Kidney tubule cell (primary cell): ENCODE measurements around the gene ZNF618.

Experiments used
- DNase-seq: peaks from one replicate; pipeline ENCODE4 v3.0.0-alpha.2; 2018; ENCODE audit warnings: low spot score

The ZNF618 gene

DNA sequence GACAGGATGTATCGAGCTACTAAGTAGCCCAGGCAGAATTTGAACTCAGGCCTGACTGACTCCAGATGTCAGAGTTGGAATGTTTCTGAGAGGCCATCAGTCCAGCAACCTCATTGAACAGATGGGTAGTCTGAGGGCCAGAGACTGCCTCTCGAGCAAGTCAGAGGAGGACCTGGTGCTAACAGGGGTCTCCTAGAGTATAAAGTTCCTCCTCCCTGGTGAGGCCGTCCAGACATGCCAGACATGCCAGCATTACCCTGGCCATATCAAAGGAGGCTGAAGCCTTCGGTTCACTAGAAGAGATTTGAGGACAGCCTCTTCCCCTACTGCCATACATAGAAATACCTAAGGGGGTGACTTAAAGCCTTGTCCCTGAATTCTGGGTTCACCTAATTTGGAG, 81.2 kb downstream of the ZNF618 start:
- no peak for DNase-seq

DNA sequence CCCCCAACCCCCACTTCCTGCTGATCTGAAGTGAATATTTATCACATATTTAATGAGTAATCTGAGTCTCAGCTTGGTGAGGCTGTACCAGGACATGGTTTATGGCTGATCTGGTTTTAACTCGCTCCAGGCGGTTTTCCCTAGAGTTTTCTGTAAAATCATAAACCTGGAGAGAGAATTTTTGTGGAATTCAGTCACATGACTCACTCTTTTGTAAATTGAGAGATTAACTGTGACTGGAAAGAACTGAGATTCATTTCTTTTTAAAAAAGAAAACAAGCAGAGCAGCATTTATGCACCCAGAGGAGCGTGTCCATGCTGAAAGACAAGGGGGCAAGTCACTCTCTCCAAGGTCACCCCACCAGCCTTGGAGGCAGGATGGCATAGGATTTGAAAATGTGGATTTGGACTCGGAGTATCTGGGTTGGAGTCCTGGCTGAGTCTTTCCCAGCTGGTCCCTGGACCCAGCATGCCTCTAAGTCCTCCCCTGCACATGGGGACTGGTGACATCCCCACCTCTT, 81.8 kb downstream of the ZNF618 start:
- DNase-seq: peak; percentile 92

DNA sequence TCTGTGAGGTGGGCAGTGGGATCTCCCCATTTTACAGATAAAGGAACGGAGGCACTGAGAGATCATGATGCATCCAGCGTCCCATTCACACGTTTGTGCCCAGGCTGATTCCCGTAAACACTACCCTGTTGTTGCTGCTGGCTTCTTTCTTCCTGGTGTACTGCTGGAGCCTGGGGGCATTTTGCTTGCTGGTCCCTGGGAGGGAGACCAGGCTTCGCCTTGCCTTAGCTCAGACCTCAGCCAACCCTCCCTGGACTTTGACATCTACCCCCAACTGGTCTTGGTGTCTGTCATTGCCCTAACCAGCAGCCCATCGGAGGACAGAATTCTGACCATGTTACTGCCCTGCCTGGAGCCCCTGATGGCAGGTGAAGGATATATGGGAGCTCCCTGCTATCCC, 82.4 kb downstream of the ZNF618 start:
- DNase-seq: peak; percentile 4

DNA sequence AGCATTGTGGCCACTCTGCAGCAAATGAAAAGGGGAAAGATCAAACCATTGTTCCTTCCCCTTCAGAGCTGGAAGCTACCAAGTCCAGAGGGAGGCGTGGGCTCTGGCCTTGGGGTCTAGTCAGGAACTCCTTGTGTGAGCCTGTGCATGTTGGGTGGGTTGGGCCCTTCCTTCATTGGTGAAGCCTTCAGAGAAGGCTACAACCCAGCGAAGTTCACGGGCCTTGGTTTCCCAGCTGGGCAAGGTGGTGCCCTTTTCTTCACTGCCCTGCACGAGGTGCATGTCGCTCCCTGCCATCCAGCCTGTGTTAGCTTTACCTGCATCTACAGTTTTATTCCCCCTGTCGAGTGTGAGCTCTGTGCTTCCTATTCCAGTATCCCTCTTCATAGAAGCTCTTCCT, 84.7 kb downstream of the ZNF618 start:
- no peak for DNase-seq

DNA sequence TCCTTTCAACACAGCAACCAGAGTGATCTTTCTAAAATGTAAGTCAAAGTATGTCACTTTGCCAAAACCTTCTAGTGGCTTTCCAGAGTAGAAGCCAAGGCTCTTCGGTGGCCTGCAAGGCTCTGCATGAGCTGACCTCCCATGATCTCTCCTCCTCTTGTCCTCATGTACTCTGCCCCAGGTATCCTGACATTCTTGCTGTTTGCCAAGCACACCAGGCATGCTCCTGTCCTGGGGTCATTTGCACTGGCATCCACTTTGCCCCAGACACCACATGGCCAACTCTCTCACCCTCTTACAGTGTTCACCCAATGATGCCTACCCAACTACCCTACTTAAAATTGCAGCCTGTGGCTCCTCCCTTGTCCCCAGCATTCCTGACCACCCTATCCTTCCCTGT, 86.3 kb downstream of the ZNF618 start:
- DNase-seq: no peak

DNA sequence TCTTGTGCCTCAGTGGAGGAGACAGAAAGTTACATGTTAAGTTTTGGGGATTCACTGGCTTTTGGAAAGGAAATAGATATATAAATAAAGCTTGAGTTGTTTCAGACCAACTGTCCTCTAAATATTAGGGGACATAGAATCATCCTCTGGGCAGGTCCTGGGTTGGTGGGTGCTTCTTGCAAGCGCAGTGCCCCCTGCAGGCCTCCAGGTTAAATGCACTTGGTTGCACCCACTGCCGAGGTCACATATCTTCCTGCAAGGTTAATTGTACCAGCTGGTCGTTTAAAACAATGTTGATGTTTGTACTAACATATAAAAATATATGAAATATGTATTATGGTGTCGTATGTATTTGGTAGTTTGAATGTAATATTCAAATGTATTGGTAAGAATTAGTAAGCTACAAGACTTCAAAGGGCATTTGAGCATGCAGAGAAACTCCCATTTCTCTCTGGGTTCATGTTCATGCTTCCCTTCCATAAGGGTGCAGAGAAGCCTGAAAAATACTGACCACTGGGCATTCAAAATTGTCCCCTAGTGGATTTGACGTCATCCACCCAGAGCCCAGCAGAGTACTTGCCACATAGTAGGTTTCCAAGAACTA, 87.0 kb downstream of the ZNF618 start:
- peak; percentile 48 for DNase-seq

DNA sequence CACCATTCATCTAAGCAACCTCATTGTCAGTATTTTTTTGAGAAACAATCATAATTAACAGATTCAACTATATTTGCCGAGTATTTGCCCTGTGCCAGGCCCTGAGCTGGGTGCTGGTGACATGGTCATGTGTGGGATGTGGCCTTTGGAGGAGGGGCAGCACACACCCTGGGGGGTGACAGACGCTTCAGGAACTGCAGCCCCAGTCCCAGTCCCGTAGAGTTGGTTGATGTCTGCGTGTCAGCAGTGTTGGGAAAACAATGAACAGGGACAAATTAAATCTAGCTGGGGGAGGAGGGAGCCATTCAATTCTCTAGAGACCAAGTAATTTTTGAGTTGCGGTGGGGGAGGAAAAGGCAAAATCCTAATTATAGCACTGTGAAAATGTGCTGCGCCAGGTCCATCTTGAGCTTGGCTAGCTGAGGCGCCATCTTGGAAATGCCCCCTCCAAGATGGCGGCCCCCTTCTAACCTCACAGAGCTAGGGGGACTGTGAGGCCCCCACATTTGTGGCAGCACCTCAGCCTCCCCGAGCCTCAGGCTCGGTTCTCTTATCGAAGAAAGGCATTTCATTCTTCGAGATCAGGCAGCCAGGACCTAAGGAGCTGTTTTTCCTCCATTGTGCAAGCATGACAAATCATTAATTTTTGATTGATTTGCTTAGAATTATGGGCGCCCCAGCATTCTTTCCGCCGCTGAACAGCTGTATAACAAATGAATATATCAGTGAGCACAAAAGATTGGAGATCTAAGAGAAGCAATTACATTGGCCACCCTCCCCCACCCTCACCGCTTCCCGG, 87.8 kb downstream of the ZNF618 start:
- no peak for DNase-seq

DNA sequence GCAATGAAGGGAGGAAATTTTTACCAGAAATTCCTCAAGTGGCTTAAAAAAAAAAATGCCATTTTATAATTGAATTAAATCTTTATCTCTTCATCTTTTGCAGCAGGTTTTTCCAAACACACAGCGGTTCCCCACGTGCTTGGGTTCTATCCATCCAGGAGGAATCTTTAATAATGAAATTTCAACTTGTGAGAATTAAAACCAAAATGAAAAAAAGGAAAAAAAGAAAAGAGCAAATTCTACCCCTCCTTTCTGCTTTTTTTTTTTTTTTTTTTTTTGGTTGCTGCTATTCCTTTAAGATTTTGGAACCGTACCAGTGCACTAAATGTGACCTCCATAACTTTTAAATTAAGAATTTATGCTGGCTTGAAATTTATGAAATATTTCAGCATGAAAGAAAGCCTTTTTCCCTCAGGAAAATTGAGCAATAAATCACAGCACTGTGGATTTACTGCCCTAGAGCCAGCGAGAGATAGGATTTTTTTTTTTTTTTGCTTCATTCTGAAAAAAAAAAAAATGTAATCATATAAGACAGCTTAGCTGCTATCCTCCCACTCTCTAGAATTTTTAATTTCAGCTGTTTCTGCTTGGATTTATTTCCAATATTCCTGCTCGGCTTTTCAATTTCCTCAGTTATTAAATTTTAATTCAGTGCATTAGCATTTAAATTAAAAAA, 88.5 kb downstream of the ZNF618 start:
- no peak for DNase-seq

DNA sequence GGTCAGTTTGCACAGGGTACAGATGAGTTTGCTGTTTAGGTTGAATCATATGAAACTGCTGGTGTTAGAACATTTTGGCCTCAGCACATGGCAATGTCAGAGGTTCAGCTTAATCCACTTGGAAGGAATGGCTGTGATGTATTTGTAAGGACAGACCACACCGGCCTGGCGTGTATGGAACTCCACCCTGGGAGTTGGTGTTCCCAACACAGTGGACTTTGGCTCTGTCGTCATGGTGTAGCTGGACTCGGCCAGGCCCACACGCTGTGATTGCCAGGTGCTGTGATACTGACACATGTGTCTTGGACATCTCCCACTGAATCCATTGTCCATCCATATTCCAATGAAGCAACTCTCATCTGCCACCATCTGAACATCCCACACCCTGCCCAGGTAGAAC, 90.3 kb downstream of the ZNF618 start:
- no peak for DNase-seq

DNA sequence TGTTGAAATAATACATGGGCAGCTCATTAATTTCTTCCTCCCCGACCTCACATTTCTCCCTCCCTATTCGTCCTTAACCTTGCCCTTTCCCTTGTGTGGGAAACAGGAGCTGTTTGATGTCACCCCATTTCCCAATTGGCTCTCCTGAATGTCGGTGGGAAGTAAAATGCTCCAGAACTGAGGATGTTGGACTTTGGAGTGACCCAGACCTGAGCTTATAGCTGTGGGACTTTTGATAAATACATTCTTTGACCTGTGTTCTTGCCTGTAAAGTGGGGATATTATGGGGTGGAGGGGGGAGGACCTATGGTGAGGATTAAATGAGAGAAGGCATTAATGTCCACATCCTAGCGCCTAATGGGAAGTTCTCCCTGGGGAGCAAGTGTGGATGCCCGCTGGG, 91.3 kb downstream of the ZNF618 start:
- no peak for DNase-seq

DNA sequence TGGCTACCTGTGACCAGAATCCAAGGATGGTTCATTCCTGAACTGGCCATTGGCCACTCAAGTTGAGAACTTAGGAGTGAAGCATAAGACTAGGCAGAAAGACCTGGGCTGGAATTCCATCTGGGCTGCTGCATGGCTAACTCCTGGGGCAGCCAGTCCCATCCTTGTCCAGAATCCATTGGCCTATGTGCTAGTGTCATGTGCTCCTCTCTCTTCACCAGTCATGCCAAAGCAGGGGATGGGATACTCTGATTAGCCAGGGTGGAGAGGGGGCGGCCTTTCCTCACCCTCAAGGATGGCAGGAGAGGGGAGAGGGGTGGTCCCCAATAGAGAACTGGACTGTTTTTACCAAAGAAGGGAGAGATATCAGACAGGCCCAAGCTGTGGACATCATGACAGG, 93.2 kb downstream of the ZNF618 start:
- DNase-seq: no peak

DNA sequence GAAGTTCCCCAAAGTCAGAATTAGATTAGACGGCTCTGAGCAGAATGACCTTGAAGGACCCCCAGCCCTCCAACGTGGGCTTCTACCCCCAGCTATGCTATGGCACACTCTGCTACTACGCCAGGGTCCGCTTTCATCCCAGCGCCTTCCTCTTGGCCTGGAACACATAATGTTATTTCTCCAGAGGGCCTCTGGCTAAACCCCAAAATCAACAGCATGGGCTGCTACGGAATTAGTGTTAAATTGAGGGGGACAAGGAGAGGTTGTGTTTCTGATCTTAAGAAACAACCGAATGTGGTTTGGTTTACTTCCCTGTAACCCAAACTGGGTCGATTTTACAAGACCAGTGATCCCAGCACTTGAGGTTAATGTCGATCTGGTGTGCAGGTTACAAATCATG, 97.1 kb downstream of the ZNF618 start:
- no peak for DNase-seq

DNA sequence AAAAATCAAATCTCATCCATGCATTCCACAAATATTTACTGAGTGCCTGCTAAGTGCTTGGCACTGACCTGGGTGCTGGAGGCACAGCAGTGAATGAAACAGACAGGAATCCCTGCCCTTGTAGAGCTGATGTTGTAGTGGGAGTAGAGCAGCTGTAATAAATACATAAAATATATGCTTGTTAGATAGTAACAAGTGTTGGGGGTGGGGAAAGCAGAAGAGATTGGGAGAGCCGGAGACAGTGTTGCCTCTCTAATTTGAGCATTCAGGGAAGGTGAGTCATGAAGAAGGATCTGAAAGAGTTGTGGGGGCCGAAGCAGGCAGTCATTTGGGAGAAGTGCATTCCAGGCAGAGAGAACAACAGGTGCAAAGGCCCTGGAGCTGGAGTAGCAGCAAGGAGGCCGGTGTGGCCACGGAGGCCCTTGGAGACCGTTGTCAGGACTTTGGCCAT, 97.9 kb downstream of the ZNF618 start:
- peak; percentile 40 for DNase-seq

DNA sequence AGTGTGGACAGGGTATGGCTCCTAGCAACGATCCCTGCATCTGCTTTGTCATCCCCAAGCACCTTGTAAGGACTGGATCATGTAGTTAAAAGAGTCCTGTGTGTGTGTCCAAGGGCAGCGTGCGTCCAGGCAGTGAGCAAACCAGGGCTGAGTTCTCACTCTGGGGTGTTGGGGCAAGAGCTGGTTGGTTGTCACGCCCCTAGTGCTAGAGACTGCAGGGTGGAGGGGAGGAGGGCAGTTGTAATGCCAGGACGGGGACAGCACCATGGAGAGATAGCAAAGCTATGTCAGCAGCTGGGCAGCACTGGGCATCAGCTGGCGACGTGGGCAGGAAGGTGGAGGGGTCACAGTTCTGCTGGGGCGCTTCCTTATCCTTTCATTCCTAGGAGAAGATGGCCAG, 100.8 kb downstream of the ZNF618 start:
- DNase-seq: no peak

DNA sequence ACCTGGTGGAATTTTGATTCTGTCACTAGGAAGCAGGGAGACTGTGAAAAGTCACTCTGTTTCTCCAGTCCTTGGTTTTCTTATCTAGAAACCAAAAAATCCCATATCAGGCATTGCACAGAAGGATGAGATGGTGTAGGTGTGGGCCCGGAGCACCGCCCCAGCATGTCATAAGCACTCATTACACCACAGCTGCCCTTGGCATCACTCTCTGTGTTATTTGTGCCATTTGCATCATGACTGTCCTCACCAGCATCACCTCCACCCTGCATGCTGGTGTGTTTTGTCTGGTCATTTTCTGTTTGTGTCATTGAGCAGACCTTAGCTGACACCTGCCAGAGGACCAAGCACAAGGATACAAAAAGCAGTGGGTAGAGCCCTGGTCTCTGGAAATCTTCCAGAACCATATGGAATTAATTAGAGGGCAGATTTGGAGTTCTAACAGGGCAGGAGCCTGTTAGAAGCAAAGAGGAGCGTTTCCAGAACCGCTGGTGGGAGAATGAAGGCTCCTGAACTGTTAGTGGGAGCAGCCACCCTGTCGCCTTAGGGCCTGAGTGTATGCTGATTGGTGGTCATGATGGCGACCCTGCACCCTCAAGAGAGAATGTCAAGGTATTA, 102.7 kb downstream of the ZNF618 start:
- DNase-seq: no peak

DNA sequence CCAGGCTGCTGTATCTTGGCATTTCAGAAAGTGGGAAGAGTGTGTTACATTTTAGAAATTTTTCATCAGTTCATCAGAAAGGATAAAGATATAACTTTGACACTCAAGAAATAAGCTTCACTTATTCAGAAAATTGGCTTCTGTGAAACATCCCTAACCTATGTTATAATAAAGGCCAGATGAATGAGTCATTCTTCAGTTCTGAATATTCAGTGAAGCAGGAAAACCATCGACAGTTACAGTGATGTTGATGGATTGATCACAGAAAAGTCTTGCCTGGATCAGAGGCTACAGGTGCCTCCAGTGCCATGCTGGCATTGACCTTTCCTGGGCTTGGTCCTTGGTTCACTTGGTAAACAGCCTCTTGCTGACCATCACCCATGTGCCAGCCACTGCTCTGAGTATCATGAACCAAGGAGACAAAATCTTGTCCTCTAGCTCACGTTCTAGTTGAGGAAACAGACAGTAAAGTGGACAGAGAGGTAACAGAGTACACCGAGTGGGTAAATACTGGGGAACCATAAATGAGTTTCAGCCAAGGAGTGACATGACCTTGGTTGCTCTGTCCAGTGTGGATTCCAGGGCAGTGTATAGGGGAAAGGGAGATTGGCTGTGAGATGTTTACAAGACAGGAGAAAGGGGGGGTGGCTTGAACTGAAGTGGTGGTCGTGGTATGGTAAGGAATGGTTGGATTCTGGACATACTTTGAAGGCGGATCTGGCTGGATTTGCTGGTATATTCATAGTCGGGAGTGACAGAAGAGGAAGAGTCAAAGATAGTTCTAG, 103.4 kb downstream of the ZNF618 start:
- DNase-seq: peak; percentile 51

DNA sequence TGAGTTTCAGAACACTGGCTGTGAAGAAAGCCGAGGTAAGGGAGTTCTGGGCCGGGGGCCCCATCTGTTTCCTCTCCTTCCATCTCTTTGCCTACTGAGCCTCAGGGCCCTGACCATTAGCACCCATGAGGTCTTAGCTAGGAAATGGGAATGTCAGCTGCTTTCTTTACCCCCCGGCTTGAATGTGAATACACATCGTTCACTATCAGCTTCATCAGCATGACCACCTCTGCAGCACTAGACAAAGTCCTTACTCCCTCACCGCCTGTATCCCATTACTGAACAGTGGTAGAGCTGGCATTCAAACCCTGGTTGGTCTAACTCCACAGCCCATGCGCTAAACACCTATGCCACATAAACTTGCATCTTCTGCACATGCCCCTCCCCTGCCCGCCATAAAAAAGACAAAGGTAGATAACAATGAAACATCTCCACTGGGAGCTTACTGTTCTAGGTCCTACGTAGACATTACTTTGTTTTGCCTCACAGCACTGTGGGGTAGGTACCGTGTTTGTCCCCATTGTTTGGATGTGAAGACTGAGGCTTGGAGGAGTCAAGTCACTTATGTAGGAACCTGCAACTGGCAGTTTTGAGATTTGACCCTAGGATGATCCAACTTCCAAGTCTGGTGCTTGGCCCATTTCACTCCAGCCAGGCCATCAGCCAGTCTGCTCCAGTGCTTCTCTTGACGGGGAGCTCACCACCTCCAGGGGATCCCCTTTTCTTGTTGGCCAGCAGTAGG, 108.7 kb downstream of the ZNF618 start:
- DNase-seq: no peak

DNA sequence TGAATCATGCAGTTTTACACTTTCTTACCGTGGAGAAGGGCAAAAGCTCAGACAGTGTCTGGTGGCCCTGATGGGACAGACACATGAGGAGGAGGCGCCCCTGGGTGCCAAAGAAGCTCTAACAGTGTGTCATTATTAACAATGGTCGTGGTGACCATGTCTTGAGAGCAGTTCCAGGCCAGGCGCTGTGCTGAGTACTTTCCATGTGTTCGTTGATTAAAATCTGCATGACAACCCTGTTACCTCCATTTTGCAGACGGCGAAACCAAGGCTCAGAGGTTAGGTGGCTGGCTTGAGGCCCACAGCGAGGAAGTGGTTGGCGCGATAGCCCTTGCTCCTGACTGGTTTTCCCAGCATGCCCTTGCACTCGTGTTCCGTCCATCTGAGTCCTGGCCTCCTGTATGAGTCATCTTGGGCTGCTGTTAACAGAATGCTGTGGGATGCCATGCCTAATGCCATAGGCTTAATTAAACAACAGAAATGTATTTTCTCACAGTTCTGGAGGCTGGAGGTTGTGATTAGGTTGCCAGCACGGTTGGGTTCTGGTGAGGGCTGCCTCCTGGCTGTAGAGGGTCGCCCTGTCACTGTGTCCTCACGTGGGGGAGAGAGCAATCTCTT, 110.0 kb downstream of the ZNF618 start:
- peak; percentile 11 for DNase-seq

DNA sequence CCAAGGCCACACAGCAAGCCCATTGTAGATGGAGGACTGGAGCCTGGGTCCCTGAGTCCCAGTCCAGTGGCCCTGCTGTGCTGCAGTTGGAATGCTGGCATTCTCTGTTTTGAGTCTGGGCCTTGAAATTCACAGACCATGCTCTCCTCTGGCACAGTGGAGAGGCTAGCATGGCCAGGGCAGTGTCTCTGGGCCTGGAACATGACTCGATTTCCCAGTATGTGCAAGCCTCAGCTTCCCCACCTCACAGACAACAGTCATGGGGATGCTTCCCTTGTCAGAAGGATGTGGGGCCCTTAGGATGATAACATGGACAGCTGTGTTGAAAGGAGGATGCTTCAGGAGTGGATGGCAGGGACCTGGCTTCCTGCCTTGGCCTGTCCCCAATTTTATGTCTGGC, 110.8 kb downstream of the ZNF618 start:
- no peak for DNase-seq

DNA sequence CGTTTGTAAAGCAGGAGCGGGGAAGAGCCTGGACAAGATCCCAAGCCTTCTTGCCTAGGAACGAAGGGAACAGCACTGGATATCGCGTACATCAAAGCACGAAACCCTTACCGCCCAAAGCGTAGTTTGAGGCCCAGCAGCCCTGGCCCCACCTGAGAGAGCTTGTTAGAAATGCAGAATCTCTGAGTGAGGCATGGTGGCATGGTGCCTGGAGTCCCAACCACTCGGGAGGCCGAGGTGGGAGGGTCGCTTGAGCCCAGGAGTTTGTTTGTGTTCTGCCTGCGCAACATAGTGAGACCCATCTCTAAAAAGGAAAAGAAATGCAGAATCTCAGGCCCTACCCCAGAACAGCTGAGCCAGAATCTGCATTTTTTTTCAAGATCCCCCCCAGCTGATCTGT, 111.4 kb downstream of the ZNF618 start:
- no peak for DNase-seq
